ENCODE data around the gene SETD1A. TPM values are rescaled to one million over a fixed set of nuclear protein-coding genes. Genes with fewer than 3 reads are reported as not detected.

SETD1A gene
- total RNA-seq, 2 donors from 2014 or later = 10.0 to 29.1 TPM

DNA sequence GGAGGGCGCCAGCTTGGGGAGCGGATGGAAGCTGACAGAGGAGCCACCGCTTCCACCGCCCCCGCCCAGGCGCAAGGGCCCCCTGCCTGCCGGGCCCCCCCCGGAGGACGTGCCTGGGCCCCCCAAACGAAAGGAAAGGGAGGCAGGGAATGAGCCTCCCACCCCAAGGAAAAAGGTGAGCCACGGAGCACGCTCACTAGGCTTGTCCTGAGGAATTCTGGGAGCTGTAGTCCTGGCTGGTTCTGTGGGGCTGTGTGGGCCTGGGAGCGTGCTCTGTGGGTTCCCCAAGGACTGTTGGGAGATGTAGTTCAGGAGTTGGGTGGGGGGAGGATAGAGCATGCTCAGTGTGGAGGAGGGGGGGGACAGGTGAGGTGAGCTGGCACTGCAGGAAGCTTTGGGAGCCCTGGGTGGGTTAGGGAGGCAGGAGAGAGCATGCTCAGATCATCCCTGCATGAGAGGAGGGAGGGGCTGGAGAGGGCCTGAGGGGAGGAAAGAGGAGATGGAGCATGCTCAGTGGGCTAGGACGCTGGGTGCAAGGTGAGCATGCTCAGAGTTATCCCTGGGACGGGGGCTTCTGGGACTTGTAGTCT lies 29.7 kb upstream of the SETD1A start:
- intact Hi-C loops (cut with DNase I) = no loop called here
- TF ChIP-seq POLR2A (IDR thresholded peaks at IDR 0.05) (no peak), POLR2AphosphoS5 (IDR thresholded peaks at IDR 0.05) (peak; percentile 62)
- no peaks in the 10 kb centered on the region for H3K9me3 ChIP-seq
- H3K4me1 ChIP-seq (replicated peaks) = no peaks in the 10 kb centered on the region
- 45% methylated on average over 15 of the region's 15 CpGs for WGBS
- H3K4me3 ChIP-seq = no peak overlapping the region
- H3K27ac ChIP-seq = peak overlapping the region in 1 of 2 donors; percentile 14
- peaks cover 0 to 7% of the 10 kb centered on the region in 2 donors for H3K36me3 ChIP-seq
- H3K27me3 ChIP-seq (replicated peaks; ENCODE audit: insufficient read depth) = no peaks in the 10 kb centered on the region
- DNase-seq (ENCODE audit: low spot score) = peak; percentile 81

DNA sequence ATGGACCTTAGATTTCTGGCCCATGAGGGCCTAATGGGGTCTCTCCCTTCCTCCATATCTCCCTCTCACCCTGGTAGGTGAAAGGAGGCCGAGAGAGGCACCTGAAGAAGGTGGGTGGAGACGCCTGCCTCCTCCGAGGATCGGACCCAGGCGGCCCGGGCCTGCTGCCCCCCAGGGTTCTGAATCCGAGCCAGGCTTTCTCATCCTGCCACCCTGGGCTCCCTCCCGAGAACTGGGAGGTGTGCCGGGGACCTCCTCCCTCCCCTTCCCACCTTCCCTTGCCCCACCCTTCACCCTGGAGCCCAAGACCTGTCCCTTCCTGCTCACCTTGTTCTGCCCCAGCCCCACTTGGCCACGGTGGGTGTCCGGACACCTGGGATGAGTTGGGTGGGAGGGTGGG lies 29.2 kb upstream of the SETD1A start:
- Histone ChIP-seq H3K36me3 (peaks cover 0 to 7% of the 10 kb centered on the region in 2 donors), H3K4me1 (replicated peaks) (no peaks in the 10 kb centered on the region), H3K9me3 (no peaks in the 10 kb centered on the region), H3K27me3 (replicated peaks; ENCODE audit: insufficient read depth) (no peaks in the 10 kb centered on the region), H3K27ac (no peak overlapping the region), H3K4me3 (no peak overlapping the region)
- TF ChIP-seq POLR2AphosphoS5 (IDR thresholded peaks at IDR 0.05) = no peak
- TF ChIP-seq, protein P1, sequence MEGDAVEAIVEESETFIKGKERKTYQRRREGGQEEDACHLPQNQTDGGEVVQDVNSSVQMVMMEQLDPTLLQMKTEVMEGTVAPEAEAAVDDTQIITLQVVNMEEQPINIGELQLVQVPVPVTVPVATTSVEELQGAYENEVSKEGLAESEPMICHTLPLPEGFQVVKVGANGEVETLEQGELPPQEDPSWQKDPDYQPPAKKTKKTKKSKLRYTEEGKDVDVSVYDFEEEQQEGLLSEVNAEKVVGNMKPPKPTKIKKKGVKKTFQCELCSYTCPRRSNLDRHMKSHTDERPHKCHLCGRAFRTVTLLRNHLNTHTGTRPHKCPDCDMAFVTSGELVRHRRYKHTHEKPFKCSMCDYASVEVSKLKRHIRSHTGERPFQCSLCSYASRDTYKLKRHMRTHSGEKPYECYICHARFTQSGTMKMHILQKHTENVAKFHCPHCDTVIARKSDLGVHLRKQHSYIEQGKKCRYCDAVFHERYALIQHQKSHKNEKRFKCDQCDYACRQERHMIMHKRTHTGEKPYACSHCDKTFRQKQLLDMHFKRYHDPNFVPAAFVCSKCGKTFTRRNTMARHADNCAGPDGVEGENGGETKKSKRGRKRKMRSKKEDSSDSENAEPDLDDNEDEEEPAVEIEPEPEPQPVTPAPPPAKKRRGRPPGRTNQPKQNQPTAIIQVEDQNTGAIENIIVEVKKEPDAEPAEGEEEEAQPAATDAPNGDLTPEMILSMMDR (IDR thresholded peaks at IDR 0.05) = no peak
- DNase-seq (ENCODE audit: low spot score) = no peak
- intact Hi-C loops (cut with DNase I) = no loop called here
- 70% methylated on average over 11 of the region's 11 CpGs for WGBS

DNA sequence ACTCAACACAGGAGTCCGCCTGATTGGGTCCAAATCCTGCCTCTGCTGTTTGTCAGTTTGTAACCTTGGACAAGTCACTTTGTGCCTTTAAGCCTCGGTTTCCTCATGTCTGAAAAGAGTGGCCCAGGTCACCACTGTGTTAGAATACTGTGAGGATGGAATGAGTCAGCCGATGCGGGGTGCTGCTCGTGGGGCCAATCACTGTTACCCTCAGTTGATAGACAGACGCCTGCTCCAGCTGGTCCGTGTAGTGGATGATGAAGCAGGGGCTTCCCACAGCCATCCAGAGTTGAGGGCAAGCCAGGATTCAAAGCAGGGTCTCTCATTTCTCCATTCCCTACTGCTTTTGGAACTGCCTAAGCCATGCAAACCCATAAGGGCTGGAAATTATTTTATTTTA lies 28.4 kb upstream of the SETD1A start:
- 79% methylated on average over 7 of the region's 7 CpGs for WGBS

DNA sequence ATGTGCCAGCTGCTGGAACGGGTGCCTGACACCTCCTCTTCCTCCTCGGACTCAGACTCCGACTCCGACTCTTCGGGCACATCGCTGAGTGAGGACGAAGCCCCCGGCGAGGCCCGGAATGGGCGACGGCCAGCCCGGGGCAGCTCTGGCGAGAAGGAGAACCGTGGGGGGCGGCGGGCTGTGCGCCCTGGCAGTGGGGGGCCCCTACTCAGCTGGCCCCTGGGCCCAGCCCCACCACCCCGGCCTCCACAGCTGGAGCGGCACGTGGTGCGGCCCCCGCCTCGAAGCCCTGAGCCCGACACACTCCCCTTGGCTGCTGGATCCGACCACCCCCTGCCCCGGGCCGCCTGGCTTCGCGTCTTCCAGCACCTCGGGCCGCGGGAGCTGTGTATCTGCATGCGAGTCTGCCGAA lies 27.4 kb upstream of the SETD1A start:
- no peak for TF ChIP-seq POLR2A (IDR thresholded peaks at IDR 0.05)
- TF ChIP-seq POLR2AphosphoS5 (IDR thresholded peaks at IDR 0.05) = no peak
- TF ChIP-seq, protein P1 (IDR thresholded peaks at IDR 0.05) = no peak
- no peak overlapping the region for H3K27ac ChIP-seq
- DNase-seq (ENCODE audit: low spot score) = no peak
- WGBS = 88% methylated on average over 30 of the region's 35 CpGs
- intact Hi-C loops (cut with DNase I) = no loop called here
- H3K4me3 ChIP-seq = no peak overlapping the region
- peaks cover 0 to 7% of the 10 kb centered on the region in 2 donors for H3K36me3 ChIP-seq
- H3K27me3 ChIP-seq (replicated peaks; ENCODE audit: insufficient read depth) = no peaks in the 10 kb centered on the region
- H3K9me3 ChIP-seq = no peaks in the 10 kb centered on the region
- H3K4me1 ChIP-seq (replicated peaks) = no peaks in the 10 kb centered on the region

More for the DNA sequence above, 28.4 kb upstream of the SETD1A start:
- no peaks in the 10 kb centered on the region for H3K9me3 ChIP-seq
- DNase-seq (ENCODE audit: low spot score) = no peak
- no peak for TF ChIP-seq POLR2A (IDR thresholded peaks at IDR 0.05)
- TF ChIP-seq, protein P1 (IDR thresholded peaks at IDR 0.05) = no peak
- TF ChIP-seq POLR2AphosphoS5 (IDR thresholded peaks at IDR 0.05) = no peak
- H3K36me3 ChIP-seq = peaks cover 0 to 7% of the 10 kb centered on the region in 2 donors
- H3K27ac ChIP-seq = no peak overlapping the region
- intact Hi-C loops (cut with DNase I) = no loop called here
- H3K4me1 ChIP-seq (replicated peaks) = no peaks in the 10 kb centered on the region
- no peak overlapping the region for H3K4me3 ChIP-seq
- no peaks in the 10 kb centered on the region for H3K27me3 ChIP-seq (replicated peaks; ENCODE audit: insufficient read depth)

DNA sequence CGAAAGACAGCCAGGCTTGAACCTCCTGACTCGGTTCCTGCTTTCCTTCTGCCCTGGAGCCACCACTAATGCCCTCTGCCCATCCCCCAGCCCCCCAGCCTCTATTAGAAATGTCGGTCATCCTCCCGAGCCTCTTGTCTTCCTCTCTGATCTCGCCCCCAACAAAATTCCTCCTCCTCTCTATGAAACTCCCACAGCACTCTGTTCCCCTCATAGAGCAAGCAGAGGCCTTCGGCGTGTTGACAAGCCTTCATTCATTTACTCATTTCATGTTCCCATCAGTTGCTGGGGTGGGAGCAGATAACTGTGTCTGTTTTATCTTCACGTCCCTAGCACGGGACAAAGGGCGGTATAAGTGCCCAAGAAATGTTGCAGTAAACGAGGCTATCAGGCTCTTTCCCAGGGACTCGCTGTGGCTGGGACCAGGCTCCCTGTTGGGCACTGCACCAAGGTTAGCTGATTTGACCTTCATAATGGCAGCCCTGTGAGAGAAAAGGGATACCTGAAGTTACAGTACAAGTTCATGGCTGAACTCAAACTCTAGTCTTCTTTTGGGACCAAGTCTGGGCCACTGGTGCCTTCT lies 26.4 kb upstream of the SETD1A start:
- no peaks in the 10 kb centered on the region for H3K27me3 ChIP-seq (replicated peaks; ENCODE audit: insufficient read depth)
- TF ChIP-seq POLR2A (IDR thresholded peaks at IDR 0.05) (no peak), POLR2AphosphoS5 (IDR thresholded peaks at IDR 0.05) (no peak)
- TF ChIP-seq, protein P1 (IDR thresholded peaks at IDR 0.05) = no peak
- H3K4me1 ChIP-seq (replicated peaks) = no peaks in the 10 kb centered on the region
- H3K9me3 ChIP-seq = no peaks in the 10 kb centered on the region
- WGBS = 74% methylated on average over 12 of the region's 12 CpGs
- no peak overlapping the region for H3K27ac ChIP-seq
- peaks cover 0 to 7% of the 10 kb centered on the region in 2 donors for H3K36me3 ChIP-seq
- no peak overlapping the region for H3K4me3 ChIP-seq
- intact Hi-C loops (cut with DNase I) = no loop called here
- no peak for DNase-seq (ENCODE audit: low spot score)
